NCI-H446 (cell line): ENCODE results near the gene UBE2J2.

Experiments
- DNase-seq, 2 experiments: peaks; one replicate each; lab custom pipeline; 2025; lab: John Stamatoyannopoulos, UW

The UBE2J2 gene

DNA sequence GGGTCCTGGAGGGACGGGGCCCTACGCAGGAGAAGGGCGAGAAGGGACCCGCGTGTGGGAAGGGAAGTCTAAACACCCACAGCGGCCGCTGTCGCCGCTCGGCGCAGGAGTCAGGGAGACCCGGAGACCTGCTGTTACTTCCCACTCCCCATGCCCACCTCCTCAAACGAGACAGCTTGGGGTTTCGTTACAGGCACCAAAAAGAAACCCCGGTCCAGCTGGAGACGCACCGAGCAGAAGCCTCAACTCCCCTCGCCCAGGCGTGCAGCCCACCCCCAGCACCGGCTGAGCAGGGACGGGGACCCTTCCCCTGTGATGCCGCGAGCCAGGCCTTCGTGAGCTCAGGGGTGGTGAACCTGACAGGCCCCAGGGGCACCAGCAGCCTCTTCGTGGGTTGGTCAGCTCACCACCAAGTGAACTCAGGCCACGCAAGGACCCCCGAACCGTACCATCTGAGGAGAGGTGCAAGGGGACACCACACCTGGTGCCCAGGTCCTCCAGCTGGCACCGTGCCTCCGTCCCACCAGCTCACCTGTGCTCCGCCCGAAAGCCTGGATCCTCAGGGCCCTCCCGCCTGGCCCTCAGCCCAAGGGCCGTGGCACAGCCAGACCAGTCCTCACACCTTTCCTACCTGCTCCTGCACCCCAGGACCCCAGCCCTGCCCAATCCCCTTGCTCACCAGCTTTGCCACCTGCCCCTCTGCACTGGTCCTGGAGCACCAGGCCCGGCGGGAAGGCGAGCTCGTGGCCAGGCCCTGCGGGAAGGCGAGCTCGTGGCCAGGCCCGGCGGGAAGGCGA, 46.9 kb downstream of the UBE2J2 start:
- no peak for DNase-seq

DNA sequence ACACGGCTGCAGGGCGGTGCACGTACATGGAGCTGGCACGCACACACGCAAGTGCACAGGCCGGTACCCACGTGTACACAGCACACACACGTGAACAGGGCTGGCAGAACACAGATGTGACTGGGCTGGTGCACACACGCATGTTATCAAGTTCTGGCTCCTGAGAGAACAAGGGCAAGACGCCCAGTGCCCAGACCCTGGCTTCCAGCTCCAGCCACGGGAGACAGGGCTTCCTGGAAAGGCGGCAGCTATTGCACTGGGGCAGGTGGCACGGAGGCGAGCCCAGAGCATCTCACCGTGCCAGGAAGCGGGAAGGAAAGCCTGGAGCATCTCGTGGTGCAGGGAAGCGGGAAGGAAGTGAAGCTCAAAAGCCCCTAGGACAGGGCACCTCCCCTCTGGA, 47.7 kb downstream of the UBE2J2 start:
- no peak for DNase-seq

DNA sequence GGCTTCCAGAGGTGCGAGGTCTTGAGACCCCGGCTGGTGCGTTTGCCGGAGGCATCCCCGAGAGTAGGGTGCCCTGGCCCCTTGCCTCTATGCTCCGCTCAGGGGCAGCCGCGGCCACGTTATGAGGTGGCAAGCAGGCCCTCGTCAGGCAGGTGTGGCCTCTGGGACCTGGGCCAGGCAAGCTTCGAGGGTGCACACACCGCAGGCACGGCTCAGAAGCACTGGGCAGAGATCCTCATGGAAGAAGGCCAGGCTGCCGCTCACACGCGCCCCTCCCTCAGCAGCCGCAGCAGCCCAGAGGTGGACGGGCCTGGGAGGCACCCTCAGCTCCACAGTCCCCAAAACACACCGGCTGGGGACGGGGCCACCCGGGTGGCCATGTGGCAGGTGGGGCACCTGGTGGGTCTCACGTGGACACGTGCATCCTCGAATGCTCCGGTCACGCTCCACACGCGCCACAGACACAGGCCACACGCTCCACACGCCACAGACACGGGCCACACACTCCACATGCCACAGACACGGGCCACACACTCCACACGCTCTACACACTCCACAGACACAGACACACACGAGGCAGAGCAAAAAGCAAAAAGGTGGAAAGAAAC, 48.3 kb downstream of the UBE2J2 start:
- no peak for DNase-seq

DNA sequence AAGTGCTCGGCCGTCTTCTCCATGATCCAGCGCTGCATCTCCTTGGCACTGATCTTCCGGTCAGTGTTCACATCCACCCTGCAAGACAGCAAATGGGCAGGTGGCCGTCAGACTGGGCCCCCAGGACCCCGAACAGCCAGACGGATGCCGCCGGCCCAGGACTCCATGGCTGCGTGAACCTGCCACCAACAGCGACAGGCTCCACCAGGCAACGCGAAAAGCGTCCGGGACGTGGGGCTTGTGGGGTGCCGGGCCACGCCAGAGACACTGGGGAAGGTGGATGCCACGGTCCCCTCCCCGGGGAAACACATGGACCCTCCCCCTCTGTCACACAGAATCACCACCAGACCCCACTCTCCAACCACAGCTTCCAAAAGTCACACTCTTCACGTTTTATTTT, 49.8 kb downstream of the UBE2J2 start:
- no peak for DNase-seq

DNA sequence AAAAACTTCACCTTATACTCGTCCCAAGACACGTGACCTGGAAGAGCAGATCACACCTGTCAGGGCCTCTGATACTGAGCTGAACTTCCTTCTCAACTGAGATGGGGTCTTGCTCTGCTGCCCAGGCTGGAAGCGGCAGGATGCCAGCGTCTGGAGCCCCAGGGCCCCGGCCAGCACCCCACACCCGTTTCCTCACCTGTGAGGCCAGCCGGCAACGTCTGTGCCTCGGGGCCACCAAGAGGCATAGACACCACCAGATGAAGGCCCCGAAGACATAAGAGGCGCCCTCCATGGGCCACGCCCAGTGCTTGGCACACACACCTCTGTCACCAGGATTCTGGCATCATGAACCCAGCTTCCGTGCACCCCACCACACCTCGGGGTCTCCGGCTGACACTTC, 50.3 kb downstream of the UBE2J2 start:
- no peak for DNase-seq

DNA sequence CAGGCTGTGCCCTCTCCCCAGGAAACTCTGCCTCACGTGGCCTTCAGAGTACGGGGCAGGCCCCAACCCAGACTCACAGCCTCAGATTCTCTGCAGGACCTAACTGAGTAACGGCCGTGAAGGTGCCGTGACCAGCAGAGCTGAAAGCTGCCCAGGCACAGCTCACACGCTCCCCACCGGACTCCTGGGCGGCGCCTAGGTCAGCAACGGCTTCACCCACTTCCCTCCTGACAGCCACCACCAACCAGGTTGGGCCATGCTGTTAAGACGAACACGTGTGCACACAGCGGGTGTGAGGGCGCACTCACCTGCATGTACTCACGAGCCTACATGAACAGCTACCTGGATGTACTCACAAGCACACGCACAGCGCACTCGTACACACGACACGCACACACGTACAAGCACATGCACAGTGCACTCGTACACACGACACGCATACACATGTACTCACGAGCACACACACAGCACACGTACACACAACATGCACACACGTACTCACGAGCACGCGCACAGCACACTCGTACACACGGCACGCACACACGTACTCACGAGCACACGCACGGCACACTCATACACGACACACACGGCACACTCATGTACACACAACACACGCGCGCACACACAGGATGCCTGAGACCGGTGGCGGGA, 51.0 kb downstream of the UBE2J2 start:
- no peak for DNase-seq

DNA sequence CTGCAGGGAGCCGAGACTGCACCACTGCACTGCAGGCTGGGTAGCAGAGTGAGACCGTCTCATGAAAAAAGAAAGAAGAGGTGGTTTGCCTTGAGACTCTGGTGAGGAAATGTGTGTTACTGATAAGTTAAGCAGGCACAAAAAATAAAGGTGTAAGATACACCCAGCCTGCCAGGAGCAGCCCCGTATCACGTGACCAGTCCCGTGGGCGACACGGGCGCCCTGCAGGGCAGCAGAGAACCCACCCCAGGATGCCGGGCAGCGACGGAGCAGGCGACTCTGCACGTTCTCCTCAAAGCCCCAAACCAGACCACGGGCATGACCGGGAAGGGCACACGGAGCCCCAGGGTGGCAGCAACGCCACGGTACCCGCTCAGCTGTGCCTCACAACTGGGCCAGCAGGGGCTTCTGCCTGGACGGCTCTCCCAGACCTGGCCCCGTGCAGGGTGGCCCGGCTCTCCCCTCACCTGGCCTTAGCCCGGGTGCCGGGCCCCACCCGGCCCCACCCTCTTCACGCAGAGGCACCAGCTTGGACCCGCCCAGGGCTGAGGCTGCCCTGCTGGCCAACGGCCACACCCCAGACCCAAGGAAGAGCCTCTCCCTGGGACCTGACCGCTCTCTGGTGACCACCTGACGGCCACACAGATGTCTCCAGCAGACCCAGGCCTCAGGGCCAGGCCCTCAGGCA, 51.6 kb downstream of the UBE2J2 start:
- no peak for DNase-seq

DNA sequence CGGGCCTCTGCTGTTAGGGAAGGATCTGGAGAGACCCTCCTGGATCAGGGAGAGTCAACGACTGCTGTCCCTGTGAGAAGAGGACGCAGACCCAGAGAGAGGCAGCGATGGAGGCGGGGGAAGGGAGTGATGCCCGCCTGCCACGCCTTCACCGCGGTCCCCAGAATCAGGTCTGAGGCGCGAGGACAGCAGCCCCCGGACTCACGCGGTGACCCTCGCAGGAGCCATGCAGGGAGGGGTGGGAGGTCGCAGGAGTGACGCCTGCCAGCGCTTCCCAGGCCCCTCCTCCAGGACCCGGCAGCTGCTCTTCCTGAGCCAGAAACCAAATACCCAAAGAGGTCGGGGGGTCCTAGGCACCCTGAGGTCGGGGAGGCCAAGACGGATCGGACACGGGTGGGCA, 53.5 kb downstream of the UBE2J2 start:
- no peak for DNase-seq

DNA sequence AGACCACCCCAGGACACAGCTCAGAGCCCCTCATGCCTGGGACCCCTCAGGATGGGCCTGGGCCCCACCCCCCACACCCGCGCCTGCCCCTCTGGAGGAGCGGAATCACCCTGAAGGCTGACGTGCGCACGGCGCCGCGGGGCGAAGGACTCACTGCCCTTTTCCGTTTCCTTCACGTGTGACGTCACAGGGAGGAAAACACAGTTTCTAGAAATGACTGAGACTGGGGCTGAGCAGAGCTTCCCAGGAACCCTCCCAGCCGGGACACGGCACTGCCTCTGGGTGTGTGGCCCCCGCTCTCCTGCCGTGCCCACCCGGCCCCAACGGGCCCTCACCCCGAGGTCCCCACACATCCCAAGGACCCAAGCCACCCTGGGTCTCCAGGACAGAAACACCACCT, 54.3 kb downstream of the UBE2J2 start:
- no peak for DNase-seq

DNA sequence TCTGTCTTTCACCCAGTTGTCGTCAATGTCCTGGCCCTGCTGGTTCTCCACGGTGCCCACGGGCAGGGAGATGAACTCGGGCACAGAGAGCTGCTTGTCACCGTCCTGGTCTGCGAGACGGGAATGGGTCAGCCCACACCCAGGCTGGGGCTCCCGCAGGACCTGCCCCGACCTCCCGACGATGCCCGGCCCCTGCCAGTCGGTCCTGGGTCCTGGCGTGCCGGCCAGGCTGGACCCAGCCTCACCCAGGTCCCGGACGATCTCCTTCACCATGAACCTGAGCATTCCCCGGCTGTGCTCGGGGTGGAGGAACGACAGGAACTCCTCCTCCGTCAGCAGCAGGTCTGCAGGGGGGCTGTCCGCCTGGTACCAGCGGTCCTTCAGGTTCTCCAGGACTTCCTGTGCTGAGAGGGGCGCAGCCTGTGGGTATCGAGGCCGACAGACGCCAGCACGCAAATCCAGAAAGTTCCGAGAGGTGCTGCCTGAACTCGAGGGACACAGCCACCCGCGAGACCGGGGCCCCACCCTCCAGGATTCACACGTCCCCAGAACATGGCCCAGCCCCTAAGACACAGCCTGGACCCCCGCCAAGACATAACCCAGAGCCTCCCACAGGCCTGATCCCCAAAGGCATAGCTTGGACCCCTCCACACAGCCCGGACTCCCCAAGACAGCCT, 55.0 kb downstream of the UBE2J2 start:
- no peak for DNase-seq

DNA sequence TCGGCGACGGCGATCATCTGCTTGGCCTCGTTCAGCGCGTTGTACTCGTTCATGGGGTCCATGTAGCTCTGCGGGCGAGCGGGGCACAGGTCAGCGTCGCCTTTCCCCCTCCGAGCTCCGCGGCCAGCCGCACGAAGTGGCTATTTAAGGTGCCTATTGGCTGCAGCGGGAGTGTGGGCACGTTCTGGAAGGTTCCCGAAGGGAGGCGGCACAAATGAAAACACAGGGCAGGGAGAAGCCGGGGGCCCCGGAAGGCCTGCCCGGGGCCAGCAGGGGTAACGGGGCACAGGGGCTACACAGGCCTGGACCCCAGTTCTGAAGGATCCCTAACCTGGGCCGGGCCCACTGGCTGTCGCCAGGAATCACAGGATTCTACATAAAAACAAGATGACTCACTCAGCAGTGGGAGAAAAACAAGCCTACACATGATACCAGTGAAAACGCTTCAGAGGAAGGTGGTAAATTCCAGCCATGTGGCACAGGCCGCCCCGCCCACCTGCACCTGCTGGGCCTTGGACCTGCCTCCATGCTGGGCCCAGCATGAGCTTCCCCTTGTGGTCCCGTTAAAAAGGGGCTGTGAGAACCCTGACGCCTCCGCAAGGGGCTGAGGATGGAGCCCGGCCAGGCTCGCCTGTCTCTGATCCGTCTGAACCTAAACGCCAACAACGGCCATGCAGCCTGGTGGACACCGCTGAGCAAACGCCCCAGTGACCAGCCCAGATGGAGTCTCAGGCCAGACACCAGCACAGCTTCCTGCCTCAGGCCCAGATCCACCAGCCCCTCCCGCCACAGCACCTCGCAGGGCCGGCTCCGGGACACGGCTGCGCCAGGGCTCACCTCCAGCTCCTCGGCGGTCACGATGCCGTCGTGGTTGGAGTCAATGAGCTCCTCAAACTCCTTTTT, 55.8 kb downstream of the UBE2J2 start:
- DNase-seq = no peak

DNA sequence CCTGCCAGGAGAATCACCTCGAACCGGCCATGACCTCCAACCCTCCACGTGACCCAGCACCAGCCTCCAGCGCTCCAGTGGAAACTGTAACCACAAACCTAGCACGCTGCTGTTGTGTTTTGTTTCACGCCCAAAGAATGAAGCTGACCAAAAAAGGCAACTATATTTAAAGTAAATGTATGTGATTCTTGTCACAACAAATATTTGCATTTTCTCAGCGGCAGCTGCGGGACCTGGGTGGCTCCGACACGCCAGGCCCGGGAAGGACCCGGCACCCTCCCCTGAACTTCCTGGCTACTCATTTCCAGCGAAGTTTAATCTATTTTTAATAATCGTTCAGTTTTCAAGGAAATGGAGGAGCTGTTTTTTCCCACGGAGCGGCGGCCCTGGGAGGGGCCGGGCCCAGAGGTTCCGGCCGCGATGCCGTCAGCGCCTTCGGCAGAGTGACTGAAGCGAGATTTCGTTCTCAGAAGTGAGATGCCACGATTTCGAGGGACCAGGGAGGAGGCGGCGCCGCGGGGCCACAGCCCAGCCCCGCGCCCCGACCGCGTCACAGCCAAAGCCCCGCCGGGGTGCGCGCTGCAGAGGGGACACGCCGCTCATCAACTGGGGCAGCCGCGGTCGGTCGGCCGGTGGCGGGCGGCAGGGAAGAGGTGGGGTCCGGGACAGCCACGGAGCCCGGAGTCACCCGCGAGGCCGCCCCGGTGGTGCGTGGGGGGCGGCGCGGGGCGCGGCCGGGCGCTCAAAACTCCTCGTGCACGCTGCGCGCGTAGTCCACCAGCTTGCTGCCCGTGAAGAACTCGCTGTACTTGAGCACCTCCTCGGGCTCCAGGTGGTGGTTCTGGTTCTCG, 56.7 kb downstream of the UBE2J2 start:
- no peak for DNase-seq

DNA sequence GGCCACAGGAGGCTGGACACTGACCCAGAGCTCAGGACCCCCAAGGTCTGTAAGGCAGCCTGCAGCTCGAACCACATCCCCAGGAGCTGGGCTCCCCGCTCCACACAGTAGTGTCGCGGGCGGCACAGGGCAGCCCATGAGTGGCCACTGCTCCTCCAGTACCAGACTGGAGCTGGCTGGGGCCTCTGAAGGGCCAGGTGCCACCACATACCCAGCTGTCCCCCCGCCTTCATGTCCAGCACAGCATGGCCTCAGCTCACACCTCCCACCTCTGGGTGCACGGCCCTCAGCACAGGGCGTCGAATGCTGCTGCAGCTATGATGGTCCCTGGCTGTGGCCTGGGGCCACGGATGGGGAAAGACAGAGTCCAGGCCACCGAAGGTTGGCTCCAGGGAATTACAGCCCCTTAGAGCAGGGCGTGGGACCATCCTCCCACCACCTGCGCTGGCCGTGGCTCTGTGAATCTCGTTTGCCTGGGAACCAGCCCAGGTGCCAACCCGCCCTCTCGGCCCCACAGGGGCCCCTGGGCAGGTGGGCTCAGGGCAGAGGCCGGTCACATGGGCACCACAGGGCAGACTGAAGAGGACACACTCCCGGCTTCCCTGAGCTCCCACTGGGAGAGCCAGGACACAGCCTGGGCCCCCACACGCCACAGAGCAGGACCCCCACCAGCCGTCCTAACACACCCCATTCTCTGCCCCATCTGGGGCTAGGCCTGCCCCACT, 57.6 kb downstream of the UBE2J2 start:
- no peak for DNase-seq

DNA sequence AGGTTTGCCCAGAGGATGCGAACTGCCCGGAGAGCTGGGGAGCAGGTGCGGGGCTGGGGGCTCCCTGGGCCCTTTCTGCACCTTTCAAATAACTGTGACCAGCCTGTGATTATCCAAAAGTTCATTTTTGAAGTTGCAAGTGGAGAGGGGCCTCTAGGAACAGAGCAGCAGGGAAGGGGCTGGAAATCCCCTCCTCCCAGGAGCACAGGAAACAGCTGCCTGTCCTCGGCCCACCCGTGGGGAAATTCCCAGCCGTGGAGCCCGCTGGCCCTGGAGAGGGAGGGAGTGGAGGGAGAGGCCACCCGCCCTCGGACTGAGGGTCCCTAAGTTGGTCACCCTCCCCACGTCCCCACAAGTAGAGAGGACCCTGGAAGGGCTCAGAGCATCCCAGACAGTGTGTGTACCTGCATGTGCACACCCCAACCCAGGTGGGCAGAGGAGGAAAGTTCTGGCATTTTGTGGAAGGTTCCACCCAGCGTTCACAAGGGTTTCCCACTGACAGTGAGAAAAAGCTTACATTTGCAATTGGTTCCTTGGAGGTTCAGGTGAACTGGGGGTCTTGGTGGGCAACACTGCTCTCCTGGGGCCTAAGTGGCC, 58.5 kb downstream of the UBE2J2 start:
- no peak for DNase-seq

DNA sequence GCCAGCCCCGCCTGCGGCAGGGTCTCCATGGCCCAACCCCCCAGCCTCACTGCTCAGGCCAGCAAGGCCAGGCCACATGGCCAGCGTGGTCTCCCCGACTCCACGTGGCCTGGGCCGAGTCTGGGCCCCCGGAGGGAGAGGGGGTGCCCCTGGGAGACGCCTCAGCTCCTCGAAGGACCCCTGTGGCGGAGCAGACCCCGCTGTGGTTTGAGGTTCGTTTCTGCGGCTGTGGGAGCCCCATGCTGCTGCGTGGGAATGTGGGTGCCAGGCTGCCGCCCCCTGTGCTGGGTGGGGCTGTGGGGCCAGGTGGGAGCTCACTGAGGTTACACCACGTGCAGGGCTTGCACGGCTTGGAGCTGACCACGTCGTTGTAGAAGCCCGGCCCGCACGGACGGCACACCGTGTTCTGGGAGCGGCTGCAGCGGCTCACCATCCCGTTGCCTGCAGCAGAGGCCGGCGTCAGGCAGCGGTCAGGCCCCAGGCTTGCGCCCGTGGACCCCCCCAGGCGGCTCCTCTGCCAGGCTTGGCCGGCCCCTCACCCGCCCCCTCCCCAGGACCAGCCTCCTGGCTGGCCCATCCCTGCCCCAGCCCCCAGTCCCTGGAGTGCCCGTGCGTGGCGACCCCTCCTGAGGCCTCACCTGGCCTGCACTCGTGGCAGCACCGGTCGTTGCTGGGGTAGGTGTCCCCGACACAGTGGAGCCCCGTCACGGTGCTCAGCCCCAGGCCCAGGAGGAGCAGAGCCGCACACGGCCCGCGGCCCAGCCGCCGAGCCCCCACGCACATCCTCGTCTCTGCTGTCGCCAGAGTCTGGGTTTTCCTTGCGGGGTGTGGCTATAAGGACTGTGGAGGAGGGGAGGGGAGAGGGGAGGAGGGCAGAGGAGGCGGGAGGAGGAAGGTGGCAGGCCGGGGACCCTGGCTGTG, 60.0 kb downstream of the UBE2J2 start, which contains the start of gene TNFRSF4:
Gene TNFRSF4, minus strand, starts transcription at position 809 of the 921 bp plus-strand sequence. Its CDS starts 26 bp downstream, at position 783.
- DNase-seq = no peak

DNA sequence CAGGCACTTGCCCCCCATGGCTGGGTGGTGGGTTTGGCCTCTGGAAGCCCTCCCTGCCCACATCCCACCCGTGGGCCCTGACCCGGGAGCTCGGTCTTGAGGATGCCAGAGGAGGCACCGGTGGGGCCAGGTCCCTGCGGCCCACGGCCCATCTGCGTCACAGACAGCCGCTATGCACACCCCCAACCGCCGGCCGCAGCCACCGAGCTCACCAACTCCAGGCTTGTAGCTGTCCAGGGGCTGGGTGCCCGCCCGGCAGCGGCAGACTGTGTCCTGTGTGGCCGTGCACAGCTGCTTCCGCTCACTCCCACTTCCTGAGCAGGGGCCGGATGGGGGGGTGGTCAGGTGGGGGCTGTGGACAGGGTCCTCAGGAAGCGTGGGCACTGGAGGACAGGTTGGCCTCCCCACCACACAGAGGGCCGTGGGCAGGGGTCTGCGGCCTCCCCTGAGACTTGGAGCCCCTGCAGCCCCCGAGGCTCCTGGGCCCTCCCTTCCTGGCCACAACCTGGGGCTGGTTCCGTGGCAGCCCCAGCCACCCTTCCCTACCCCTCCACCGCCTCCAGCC, 60.8 kb downstream of the UBE2J2 start:
- DNase-seq = no peak
